Measurements from ENCODE around the gene ISG15.
A peak's percentile ranks its signal among the peaks of the same experiment; 100 is the strongest.
"Not testable (repeated sequence)": the region's sequence is repeated elsewhere in the genome, so short reads cannot be mapped to it uniquely, and the experiment has no call there.

Gene ISG15

DNA sequence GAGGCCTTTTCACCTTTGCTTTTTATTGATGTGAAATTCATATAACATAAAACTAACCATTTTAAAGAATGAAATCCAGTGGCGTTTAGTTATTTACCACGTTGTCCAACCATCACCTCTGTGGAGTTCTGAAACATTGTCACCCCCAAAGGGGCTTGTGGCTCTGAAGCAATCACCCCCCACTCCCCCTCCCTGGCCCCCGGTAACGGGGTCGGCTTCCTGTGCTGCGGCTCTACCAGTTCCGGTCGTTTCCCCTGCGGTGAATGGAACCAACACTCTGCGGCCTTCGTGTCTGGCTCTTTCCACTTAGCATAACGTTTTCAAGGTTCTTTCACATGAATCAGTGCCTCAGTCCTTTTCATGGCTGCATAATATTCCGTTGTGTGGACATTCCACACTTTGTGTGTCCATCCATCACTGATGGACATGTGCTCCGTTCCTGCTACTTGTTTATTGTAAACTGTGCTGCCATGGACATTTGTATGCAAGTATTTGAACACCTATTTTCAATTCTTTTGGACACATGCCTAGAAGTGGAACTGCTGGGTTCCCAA is 1.8 kb upstream of the ISG15 start:
- DNase-seq (ENCODE audit: low read depth, low spot score) = no peak

DNA sequence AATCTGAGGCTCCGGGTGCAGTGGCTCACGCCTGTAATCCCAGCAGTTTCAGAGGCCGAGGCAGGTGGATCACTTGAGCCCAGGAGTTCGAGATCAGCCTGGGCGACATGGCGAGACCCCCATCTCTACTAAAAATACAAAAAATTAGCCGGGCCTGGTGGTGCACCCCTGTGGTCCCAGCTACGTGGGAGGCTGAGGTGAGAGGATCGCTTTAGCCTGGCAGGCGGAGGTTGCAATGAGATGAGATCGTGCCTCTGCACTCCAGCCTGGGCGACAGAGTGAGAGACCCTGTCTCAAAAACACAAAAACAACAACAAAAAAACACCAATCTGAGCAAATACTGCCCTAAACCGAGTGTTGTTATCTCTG is 577 bp upstream of the ISG15 start:
- not testable (repeated sequence) for DNase-seq (ENCODE audit: low read depth, low spot score)

DNA sequence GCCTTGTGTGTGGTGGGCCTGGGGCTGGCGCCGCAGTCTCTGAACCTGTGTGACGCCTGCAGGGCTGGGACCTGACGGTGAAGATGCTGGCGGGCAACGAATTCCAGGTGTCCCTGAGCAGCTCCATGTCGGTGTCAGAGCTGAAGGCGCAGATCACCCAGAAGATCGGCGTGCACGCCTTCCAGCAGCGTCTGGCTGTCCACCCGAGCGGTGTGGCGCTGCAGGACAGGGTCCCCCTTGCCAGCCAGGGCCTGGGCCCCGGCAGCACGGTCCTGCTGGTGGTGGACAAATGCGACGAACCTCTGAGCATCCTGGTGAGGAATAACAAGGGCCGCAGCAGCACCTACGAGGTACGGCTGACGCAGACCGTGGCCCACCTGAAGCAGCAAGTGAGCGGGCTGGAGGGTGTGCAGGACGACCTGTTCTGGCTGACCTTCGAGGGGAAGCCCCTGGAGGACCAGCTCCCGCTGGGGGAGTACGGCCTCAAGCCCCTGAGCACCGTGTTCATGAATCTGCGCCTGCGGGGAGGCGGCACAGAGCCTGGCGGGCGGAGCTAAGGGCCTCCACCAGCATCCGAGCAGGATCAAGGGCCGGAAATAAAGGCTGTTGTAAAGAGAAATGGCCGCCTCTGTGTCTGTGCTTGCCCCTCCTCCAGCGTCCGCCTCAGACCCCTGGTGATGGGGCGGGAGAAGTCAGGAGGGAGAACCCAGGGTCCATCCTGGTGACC is 788 bp downstream of the ISG15 start:
- DNase-seq (ENCODE audit: low read depth, low spot score) = no peak

DNA sequence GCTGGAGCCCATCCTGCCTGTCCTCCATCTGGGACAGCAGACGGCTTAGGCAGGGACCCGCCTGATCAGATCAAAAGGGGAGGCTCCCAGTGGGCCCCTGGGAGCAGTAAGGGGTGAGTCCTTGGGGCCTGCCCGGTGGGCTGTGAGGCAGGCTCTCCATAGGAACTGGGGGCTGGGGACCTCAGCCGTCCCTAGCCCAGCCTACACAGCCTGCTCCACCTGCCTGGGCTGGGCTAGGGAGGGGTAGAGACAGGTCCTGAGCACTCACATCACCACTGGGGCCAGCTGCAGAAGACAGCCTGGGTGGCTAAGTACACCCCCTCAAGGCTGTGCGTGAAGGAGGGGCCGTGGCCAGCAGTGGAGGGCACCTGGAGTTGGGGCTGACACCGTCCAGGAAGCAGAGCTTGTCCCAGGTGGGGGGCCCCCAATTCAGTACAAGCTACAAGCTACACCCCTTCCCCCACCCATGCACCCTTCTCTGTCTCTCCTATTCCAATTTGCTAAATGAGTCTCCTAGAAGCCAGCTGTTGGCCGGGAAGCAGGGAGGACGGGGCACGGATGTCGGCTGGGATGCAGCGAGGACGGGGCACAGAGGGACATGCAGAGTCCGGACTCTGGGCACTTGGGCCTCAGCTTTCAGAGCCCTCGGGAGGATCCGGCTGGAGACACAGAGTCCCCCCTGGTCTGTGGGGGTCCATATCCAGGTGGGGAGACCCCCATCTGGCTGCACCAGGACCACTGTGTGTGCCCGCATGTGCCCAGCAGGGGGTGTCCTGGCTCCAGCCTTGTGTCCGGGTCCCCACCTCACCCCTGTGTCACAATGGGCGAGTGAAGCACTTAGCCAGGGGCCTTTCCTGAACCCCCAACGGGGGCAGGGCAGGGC is 1.7 kb downstream of the ISG15 start:
- DNase-seq (ENCODE audit: low read depth, low spot score) = peak; percentile 48

DNA sequence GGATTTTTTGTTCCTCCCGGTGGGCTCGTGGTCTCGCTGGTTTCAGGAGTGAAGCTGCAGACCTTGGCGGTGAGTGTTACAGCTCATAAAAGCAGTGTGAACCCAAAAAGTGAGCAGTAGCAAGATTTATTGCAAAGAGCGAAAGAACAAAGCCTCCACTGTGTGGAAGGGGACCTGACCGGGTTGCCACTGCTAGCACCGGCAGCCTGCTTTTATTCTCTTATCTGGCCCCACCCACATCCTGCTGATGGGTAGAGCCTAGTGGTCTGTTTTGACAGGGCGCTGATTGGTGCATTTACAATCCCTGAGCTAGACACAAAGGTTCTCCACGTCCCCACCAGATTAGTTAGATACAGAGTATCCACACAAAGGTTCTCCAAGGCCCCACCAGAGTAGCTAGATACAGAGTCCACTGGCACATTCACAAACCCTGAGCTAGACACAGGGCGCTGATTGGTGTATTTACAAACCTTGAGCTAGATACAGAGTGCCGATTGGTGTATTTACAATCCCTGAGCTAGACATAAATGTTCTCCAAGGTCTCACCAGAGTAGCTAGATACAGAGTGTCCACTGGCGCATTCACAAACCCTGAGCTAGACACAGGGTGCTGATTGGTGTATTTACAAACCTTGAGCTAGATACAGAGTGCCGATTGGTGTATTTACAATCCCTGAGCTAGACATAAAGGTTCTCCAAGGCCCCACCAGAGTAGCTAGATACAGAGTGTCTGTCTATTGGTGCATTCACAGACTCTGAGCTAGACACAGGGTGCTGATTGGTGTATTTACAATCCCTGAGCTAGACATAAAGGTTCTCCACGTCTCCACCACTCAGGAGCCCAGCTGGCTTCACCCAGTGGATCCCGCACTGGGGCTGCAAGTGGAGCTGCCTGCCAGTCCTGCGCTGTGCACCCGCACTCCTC is 4.4 kb downstream of the ISG15 start:
- DNase-seq (ENCODE audit: low read depth, low spot score) = not testable (repeated sequence)

- DNase-seq (ENCODE audit: low read depth, low spot score) = not testable (repeated sequence)
These were observed 5.0 kb downstream of the ISG15 start for GRCh38 chr1:1018321-1018685.

- peak; percentile 96 for DNase-seq (ENCODE audit: low read depth, low spot score)
These were observed 6.1 kb downstream of the ISG15 start for GRCh38 chr1:1019122-1019999.

- DNase-seq (ENCODE audit: low read depth, low spot score) = peak; percentile 73
These were observed 6.7 kb downstream of the ISG15 start, which contains the start of gene AGRN for GRCh38 chr1:1020000-1020404. AGRN (plus strand) TSS chr1:1020120; CDS start chr1:1020173, 53 bp downstream.

- peak; percentile 67 for DNase-seq (ENCODE audit: low read depth, low spot score)
These were observed 7.2 kb downstream of the ISG15 start for GRCh38 chr1:1020415-1021009.

GRCh38 chr1:1021010-1021919 is 8.0 kb downstream of the ISG15 start:
- DNase-seq (ENCODE audit: low read depth, low spot score) = peak; percentile 91

GRCh38 chr1:1021920-1022259 is 8.6 kb downstream of the ISG15 start:
- DNase-seq (ENCODE audit: low read depth, low spot score) = peak; percentile 79

- no peak for DNase-seq (ENCODE audit: low read depth, low spot score)
These were observed 9.2 kb downstream of the ISG15 start for GRCh38 chr1:1022302-1023009.

GRCh38 chr1:1023700-1024099 is 10.4 kb downstream of the ISG15 start:
- no peak for DNase-seq (ENCODE audit: low read depth, low spot score)

GRCh38 chr1:1024149-1024770 is 11.0 kb downstream of the ISG15 start:
- no peak for DNase-seq (ENCODE audit: low read depth, low spot score)

DNA sequence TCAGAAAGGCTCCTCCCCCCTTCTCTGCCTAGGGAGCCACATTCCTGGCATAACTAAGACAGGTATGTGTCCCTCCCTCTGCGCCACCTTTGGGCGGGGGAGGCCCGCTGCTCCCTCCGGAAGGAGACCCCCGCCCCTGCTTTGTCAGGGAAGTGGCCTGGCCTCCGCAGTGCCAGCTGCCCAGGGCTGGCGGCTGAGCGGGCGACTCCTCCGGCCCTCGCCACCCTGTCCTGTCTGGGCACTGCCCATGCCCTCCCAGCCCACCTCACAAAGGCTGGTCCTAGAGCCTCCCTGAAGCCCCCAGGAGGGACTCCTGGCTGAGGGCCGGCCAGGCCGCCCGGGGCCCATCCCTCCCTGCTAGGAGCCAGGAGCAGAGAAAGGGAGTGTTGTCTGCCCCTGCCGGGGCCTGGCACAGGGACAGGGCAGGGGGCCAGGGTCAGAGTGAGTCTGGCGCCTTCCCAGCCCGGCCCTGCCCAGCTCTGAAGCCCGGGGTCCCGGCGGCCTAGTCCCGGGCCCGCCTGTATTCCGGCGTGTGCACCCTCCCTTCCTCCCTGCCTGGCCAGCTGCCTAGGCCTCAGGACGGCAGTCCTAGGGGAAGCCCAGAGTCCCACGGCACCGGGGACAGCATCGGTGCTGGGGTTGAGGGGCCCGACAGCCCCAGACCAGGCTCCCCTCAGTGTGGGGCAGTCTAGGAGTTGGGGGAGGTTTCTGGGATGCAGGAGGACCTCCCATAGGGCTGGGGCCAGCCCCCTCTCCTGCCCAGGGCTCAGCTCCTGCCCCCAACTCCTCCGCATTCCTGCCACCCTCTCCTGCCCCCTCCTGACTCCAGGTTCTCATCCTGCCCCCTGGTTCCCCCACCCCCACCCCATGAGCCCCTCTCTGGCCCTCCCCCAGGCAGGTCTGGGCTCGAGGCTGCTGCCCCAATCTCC is 11.7 kb downstream of the ISG15 start:
- peak; percentile 89 for DNase-seq (ENCODE audit: low read depth, low spot score)

DNA sequence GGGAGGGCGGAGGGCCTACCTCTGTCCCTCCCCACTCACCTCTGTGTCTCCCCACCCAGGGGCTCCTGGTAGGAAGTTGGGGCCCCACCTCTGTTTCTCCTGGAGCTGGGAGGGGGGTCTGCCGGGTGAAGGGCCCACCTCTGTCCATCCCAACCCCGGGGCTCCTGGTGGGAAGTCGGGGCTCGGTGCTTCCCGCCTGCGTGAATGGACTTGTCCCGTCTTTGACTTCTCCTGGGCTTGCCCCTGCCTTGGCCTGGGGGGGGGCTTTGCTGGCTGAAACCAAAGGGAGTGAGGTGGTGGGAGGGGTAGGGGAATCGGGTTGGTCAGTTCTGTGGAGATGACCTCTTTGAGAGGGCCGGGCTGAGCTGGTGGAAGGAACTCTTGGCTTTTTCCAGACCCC is 12.4 kb downstream of the ISG15 start:
- no peak for DNase-seq (ENCODE audit: low read depth, low spot score)

Data from astrocyte of the hippocampus (primary cell).